Middle frontal gyrus (tissue), 1 donor: ENCODE results near the gene MYRF.
A peak's percentile ranks its signal among the peaks of the same experiment; 100 is the strongest.

Experiments
- DNase-seq: peaks from one replicate; pipeline ENCODE4 v3.0.0-alpha.2; 2015; ENCODE audit warnings: low spot score; ENCODE audit errors: extremely low spot score

Gene MYRF

GRCh38 chr11:61757213-61757862, 4.9 kb downstream of the MYRF start:
- DNase-seq, result no peak

GRCh38 chr11:61760946-61761345, 8.5 kb downstream of the MYRF start:
- DNase-seq, result peak; percentile 74

- no peak for DNase-seq
These were observed 9.2 kb downstream of the MYRF start for GRCh38 chr11:61761440-61762222.

GRCh38 chr11:61762223-61762615, 9.8 kb downstream of the MYRF start:
- DNase-seq, result no peak

- DNase-seq, result no peak
These were observed 10.4 kb downstream of the MYRF start for GRCh38 chr11:61762798-61763197.

- no peak for DNase-seq
These were observed 11.6 kb downstream of the MYRF start for GRCh38 chr11:61763930-61764605.

- no peak for DNase-seq
These were observed 12.3 kb downstream of the MYRF start for GRCh38 chr11:61764606-61765260.

- no peak for DNase-seq
These were observed 13.3 kb downstream of the MYRF start for GRCh38 chr11:61765550-61766253.

- DNase-seq, result no peak
These were observed 14.0 kb downstream of the MYRF start for GRCh38 chr11:61766353-61766841.

- no peak for DNase-seq
These were observed 16.1 kb downstream of the MYRF start for GRCh38 chr11:61768376-61769076.

GRCh38 chr11:61769169-61769920, 16.9 kb downstream of the MYRF start:
- no peak for DNase-seq

GRCh38 chr11:61769946-61770683, 17.7 kb downstream of the MYRF start:
- no peak for DNase-seq

GRCh38 chr11:61771195-61771894, 18.9 kb downstream of the MYRF start:
- DNase-seq, result no peak

GRCh38 chr11:61771985-61772455, 19.6 kb downstream of the MYRF start:
- no peak for DNase-seq

- no peak for DNase-seq
These were observed 20.9 kb downstream of the MYRF start for GRCh38 chr11:61773356-61773755.

GRCh38 chr11:61773809-61774208, 21.4 kb downstream of the MYRF start:
- no peak for DNase-seq

GRCh38 chr11:61774411-61774810, 22.0 kb downstream of the MYRF start:
- no peak for DNase-seq

GRCh38 chr11:61775106-61775505, 22.7 kb downstream of the MYRF start:
- no peak for DNase-seq
